H1 (cell line): ENCODE data around the gene NBAS.
"Not testable (repeated sequence)": the region's sequence is repeated elsewhere in the genome, so short reads cannot be mapped to it uniquely, and the experiment has no call there.

ENCODE experiments used
- CTCF ChIP-seq, 3 experiments: IDR thresholded peaks; 1 replicate in 2 of 3; 2 replicates in 1 of 3; pipeline versions ENCODE4 v1.5.1 to v1.6.1; 2011; ENCODE audit warnings: low read length in 3 of 3, mild to moderate bottlenecking in 3 of 3, inconsistent platforms in 2 of 3, low read depth in 1 of 3, moderate library complexity in 1 of 3; ENCODE audit not compliant: insufficient read depth in 1 of 3; ENCODE audit errors: control extremely low read depth in 1 of 3
- JUN ChIP-seq: IDR thresholded peaks from 2 replicates; pipeline ENCODE4 v1.6.1; 2011; ENCODE audit warnings: low read depth, mild to moderate bottlenecking, improper control_type of control experiment, low read length
- POLR2A ChIP-seq, 2 experiments: IDR thresholded peaks; 1 replicate in 1 of 2; 2 replicates in 1 of 2; pipeline ENCODE4 v1.6.1; 2011; ENCODE audit warnings: low read depth in 2 of 2, low read length in 2 of 2, mild to moderate bottlenecking in 2 of 2; ENCODE audit errors: control extremely low read depth in 1 of 2
- RFX5 ChIP-seq: IDR thresholded peaks from 2 replicates; pipeline ENCODE4 v1.6.1; 2011; ENCODE audit warnings: low read depth, low read length, improper control_type of control experiment, borderline replicate concordance
- SP2 ChIP-seq: IDR thresholded peaks from 2 replicates; pipeline ENCODE4 v1.6.1; 2012; ENCODE audit warnings: mild to moderate bottlenecking, low read length, inconsistent platforms
- TCF12 ChIP-seq: IDR thresholded peaks from 2 replicates; pipeline ENCODE4 v1.6.1; 2011; ENCODE audit warnings: low read depth, mild to moderate bottlenecking, low read length

- not testable (repeated sequence) for TF ChIP-seq RFX5; JUN; CTCF (IDR thresholded peaks at IDR 0.05; ENCODE audit: control extremely low read depth in 1 of 3, insufficient read depth in 1 of 3, low read depth in 1 of 3, low read length in 3 of 3); POLR2A (IDR thresholded peaks at IDR 0.05; ENCODE audit: control extremely low read depth in 1 of 2, low read depth in 2 of 2, low read length in 2 of 2); TCF12; SP2
Observed at GRCh38 chr2:15439366-15439765, 121.8 kb downstream of the NBAS start.
